Hepatocyte (in vitro differentiated cells): ENCODE measurements around the gene STEEP1.

Experiments
- EZH2 ChIP-seq: fragments of 200-600 bp; sonication (generic); IDR thresholded peaks from 2 replicates; pipeline ENCODE4 v1.6.1; 2016; ENCODE audit warnings: antibody characterized with exemption, mild to moderate bottlenecking, borderline replicate concordance
- EZH2phosphoT487 ChIP-seq: fragments of 200-600 bp; sonication (generic); IDR thresholded peaks from one replicate; pipeline ENCODE4 v1.6.1; 2018; ENCODE audit warnings: antibody characterized with exemption, mild to moderate bottlenecking, low read depth, moderate library complexity; ENCODE audit not compliant: unreplicated experiment, severe bottlenecking
- TF ChIP-seq, protein P1 (sequence below): fragments of 200-600 bp; sonication (generic); IDR thresholded peaks from 2 replicates; pipeline ENCODE4 v1.5.1; 2016; ENCODE audit warnings: antibody characterized with exemption, mild to moderate bottlenecking; ENCODE audit not compliant: poor library complexity

DNA sequence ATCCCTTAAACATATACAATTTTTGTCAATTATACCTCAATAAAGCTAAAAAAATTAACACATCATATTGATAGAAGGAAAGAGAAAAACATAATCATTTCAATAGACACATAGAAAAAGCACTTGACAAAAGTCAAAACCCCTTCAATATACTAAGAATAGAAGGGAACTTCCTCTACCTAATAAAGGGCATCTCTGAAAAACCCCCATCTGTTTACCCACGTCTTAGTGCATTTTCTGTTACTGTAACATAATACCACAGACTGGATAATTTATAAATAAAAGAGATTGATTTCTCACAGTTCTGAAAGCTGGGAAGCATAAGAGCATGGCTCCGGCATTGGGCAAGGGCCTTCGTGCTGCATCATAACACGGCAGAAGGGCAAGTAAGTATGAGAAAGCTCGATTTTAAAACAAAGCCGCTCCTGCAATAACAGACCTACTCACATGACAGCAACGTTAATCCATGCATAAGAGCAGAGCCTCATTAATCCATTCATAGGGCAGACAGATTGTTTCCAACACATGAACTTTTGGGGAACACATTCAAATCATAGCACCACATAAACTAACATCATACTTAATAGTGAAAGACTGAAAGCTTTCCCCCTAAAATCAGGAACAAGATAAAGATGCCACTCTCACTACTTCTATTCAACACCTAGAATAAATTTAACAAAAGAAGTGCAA is 15.7 kb downstream of the STEEP1 start:
- TF ChIP-seq EZH2 = no peak
- TF ChIP-seq EZH2phosphoT487 = no peak
- TF ChIP-seq, protein P1, sequence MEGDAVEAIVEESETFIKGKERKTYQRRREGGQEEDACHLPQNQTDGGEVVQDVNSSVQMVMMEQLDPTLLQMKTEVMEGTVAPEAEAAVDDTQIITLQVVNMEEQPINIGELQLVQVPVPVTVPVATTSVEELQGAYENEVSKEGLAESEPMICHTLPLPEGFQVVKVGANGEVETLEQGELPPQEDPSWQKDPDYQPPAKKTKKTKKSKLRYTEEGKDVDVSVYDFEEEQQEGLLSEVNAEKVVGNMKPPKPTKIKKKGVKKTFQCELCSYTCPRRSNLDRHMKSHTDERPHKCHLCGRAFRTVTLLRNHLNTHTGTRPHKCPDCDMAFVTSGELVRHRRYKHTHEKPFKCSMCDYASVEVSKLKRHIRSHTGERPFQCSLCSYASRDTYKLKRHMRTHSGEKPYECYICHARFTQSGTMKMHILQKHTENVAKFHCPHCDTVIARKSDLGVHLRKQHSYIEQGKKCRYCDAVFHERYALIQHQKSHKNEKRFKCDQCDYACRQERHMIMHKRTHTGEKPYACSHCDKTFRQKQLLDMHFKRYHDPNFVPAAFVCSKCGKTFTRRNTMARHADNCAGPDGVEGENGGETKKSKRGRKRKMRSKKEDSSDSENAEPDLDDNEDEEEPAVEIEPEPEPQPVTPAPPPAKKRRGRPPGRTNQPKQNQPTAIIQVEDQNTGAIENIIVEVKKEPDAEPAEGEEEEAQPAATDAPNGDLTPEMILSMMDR = no peak
